ENCODE measurements around the gene ZBTB20.

The ZBTB20 gene

DNA sequence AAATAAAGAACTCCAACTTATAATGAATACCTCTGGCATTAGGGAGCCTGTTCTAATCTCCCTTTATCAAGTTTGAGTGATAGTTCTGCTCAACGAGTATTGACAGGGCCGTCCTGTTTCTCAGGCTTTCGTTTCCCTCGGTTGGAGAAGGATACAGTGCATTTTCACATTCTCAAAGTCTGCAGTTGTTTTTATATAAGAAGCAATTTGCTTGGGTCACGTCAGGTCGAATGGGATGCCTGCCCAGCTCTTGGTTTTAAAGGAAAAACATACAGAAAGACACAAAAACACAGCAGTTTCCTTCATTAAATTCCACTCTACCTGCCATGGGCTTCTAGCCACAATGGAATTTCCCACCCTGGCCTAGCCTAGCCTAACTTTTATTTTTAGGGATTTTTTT lies 487.0 kb downstream of the ZBTB20 start:
- no peak overlapping the region for H3K4me3 ChIP-seq (ENCODE audit: low read length)
- H4K20me1 ChIP-seq (ENCODE audit: insufficient read depth, low read length): no peaks in the 10 kb centered on the region
- no peaks in the 10 kb centered on the region for H3K79me2 ChIP-seq (ENCODE audit: low read length)
- H3K4me2 ChIP-seq (ENCODE audit: low read length): no peak overlapping the region
- H3K9ac ChIP-seq (ENCODE audit: low read length): no peak overlapping the region
- H3K9me3 ChIP-seq (ENCODE audit: insufficient read depth, low read length): no peaks in the 10 kb centered on the region
- no peaks in the 10 kb centered on the region for H3K27me3 ChIP-seq (ENCODE audit: low read depth, low read length)
- no peaks in the 10 kb centered on the region for H3K36me3 ChIP-seq (replicated peaks; ENCODE audit: low read depth, low read length)
- TF ChIP-seq CTCF (IDR thresholded peaks at IDR 0.05; ENCODE audit: low read depth, low read length) (no peak), EZH2phosphoT487 (IDR thresholded peaks at IDR 0.05; ENCODE audit: low read depth) (no peak)
- no peaks in the 10 kb centered on the region for H3K4me1 ChIP-seq (ENCODE audit: low read length)
- no peak overlapping the region for H3K27ac ChIP-seq (ENCODE audit: low read length)
- no peak overlapping the region for H2AFZ ChIP-seq (ENCODE audit: low read depth, low read length)

DNA sequence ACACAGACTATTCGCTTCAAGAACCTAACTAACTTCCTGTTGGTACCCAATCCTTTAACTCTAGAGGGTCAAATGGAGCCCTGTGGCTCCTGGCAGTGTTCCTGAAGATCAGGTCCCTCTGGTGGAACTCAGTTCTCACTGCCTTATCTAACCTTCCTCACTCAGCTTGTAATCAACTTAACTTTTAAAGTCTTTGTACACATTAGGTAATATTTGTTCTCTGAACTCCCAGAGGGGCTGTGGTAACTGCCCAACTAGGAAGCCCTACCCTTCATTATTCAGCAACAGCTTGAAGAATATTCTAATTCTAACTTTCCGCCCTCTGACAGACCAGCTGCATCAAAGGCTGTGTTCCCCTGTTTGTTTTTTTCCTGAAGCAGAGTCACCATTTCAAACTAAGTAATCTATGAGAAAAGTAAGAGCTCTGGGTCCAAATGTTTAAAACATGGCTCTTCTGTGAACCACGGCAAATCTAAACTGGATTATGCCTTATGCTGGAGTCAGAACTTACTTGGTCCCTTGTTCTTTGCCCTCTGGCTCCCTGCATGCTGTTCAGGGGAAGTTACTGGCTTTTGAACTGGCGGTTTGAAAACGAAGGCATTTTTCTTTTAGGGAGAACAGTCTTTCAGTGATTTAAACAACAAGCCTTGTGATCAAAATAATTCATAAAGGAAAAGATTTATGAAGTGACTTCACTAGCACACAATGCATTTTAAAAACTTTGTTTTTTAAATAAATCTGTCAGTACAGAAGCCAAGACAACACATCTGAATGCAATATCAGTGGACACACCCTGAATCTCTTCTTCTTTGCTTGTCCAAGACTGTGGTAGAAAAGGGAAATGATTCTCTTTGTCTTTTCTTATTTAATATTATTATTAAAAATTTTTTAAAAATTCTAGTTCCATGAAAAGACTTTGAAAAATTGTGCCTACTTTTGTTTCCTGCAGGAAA lies 487.7 kb downstream of the ZBTB20 start:
- no peak overlapping the region for H3K4me3 ChIP-seq (ENCODE audit: low read length)
- H3K27me3 ChIP-seq (ENCODE audit: low read depth, low read length): no peaks in the 10 kb centered on the region
- H3K9ac ChIP-seq (ENCODE audit: low read length): no peak overlapping the region
- TF ChIP-seq EZH2phosphoT487 (IDR thresholded peaks at IDR 0.05; ENCODE audit: low read depth) (no peak), CTCF (IDR thresholded peaks at IDR 0.05; ENCODE audit: low read depth, low read length) (no peak)
- H3K27ac ChIP-seq (ENCODE audit: low read length): no peak overlapping the region
- no peaks in the 10 kb centered on the region for H3K9me3 ChIP-seq (ENCODE audit: insufficient read depth, low read length)
- H3K4me1 ChIP-seq (ENCODE audit: low read length): no peaks in the 10 kb centered on the region
- no peaks in the 10 kb centered on the region for H3K79me2 ChIP-seq (ENCODE audit: low read length)
- H3K36me3 ChIP-seq (replicated peaks; ENCODE audit: low read depth, low read length): no peaks in the 10 kb centered on the region
- H3K4me2 ChIP-seq (ENCODE audit: low read length): no peak overlapping the region
- H2AFZ ChIP-seq (ENCODE audit: low read depth, low read length): no peak overlapping the region
- no peaks in the 10 kb centered on the region for H4K20me1 ChIP-seq (ENCODE audit: insufficient read depth, low read length)

- Histone ChIP-seq H3K27me3 (ENCODE audit: low read depth, low read length) (no peaks in the 10 kb centered on the region), H3K9me3 (ENCODE audit: insufficient read depth, low read length) (no peaks in the 10 kb centered on the region), H3K79me2 (ENCODE audit: low read length) (no peaks in the 10 kb centered on the region), H4K20me1 (ENCODE audit: insufficient read depth, low read length) (no peaks in the 10 kb centered on the region), H3K4me1 (ENCODE audit: low read length) (no peaks in the 10 kb centered on the region), H3K4me2 (ENCODE audit: low read length) (no peak overlapping the region), H3K9ac (ENCODE audit: low read length) (no peak overlapping the region), H3K36me3 (replicated peaks; ENCODE audit: low read depth, low read length) (no peaks in the 10 kb centered on the region), H3K4me3 (ENCODE audit: low read length) (no peak overlapping the region), H2AFZ (ENCODE audit: low read depth, low read length) (no peak overlapping the region), H3K27ac (ENCODE audit: low read length) (no peak overlapping the region)
- TF ChIP-seq EZH2phosphoT487 (IDR thresholded peaks at IDR 0.05; ENCODE audit: low read depth) (no peak), CTCF (IDR thresholded peaks at IDR 0.05; ENCODE audit: low read depth, low read length) (no peak)
Measured at GRCh38 chr3:114651555-114651954, 495.5 kb downstream of the ZBTB20 start.

DNA sequence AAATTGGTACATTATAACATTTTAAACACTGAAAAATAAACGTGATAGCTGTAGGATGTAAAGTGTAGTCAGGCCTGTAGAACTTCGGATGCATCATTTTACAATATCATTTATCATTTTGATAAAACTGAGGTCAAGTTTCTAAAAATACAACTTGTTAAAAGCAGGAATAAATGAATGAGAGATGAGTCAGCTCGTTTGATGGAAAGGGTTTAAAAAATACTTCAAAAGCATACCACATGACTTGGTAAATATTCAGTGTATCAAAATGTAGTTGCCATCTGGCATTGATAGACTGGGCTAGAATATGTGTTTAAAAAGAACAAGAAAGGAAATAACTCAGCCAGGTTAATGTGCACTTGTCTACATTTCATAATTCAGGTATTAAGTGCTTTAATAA lies 496.3 kb downstream of the ZBTB20 start:
- H3K9me3 ChIP-seq (ENCODE audit: insufficient read depth, low read length): no peaks in the 10 kb centered on the region
- H3K27me3 ChIP-seq (ENCODE audit: low read depth, low read length): no peaks in the 10 kb centered on the region
- no peak overlapping the region for H3K4me2 ChIP-seq (ENCODE audit: low read length)
- H3K79me2 ChIP-seq (ENCODE audit: low read length): no peaks in the 10 kb centered on the region
- H3K27ac ChIP-seq (ENCODE audit: low read length): no peak overlapping the region
- TF ChIP-seq CTCF (IDR thresholded peaks at IDR 0.05; ENCODE audit: low read depth, low read length) (no peak), EZH2phosphoT487 (IDR thresholded peaks at IDR 0.05; ENCODE audit: low read depth) (no peak)
- H3K4me1 ChIP-seq (ENCODE audit: low read length): no peaks in the 10 kb centered on the region
- no peak overlapping the region for H2AFZ ChIP-seq (ENCODE audit: low read depth, low read length)
- H4K20me1 ChIP-seq (ENCODE audit: insufficient read depth, low read length): no peaks in the 10 kb centered on the region
- no peak overlapping the region for H3K4me3 ChIP-seq (ENCODE audit: low read length)
- H3K36me3 ChIP-seq (replicated peaks; ENCODE audit: low read depth, low read length): no peaks in the 10 kb centered on the region
- H3K9ac ChIP-seq (ENCODE audit: low read length): no peak overlapping the region

All from OCI-LY3 (cell line).